Stimulated activated CD8-positive, alpha-beta memory T cell treated with anti-CD3 and anti-CD28 coated beads, Interleukin-12 subunit alpha, Interleukin-12 subunit beta, amount 100 ng/mL, for 24 hours (primary cell): ENCODE data around the gene TTC23.
"Not testable (repeated sequence)": the region's sequence is repeated elsewhere in the genome, so short reads cannot be mapped to it uniquely, and the experiment has no call there.

Experiments
- DNase-seq: peaks from one replicate; pipeline ENCODE4 v3.0.0-alpha.2; 2020; ENCODE audit errors: extremely low read depth

Gene TTC23

DNA sequence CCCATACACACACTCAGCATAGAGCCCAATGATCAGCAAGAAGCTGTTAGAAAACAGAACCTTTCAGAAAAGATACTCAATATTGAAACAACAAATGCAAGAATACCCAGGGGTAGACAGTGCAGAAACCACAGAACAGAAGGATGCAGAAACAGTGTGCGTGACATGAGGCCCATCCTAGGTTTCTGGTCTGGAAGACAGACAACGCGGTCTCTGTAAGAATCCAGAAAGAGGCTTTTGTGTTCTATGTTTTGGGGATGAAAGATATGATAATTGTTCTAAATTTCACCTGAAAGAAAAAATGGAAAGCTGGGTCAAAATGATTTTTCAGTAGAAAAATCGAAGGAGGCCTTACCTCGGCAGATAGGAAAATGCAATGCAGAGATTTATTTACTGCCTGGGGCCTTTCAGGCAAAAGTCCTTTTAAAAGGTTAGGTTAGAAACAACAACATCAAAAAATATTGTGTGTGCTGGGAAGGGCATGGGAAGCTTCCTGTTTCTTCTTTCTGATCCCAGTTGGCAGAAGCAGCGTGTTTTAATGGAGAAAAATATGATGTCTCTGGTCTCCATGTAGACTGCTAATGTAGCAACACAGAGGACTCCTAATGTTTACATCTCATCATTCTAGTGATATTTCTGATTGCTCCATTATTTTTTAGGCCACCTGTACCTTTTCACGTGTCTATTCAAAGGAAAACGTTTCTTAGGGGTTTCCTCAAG is 127.5 kb downstream of the TTC23 start:
- DNase-seq: no peak

GRCh38 chr15:99121207-99121606 is 128.2 kb downstream of the TTC23 start:
- no peak for DNase-seq

DNA sequence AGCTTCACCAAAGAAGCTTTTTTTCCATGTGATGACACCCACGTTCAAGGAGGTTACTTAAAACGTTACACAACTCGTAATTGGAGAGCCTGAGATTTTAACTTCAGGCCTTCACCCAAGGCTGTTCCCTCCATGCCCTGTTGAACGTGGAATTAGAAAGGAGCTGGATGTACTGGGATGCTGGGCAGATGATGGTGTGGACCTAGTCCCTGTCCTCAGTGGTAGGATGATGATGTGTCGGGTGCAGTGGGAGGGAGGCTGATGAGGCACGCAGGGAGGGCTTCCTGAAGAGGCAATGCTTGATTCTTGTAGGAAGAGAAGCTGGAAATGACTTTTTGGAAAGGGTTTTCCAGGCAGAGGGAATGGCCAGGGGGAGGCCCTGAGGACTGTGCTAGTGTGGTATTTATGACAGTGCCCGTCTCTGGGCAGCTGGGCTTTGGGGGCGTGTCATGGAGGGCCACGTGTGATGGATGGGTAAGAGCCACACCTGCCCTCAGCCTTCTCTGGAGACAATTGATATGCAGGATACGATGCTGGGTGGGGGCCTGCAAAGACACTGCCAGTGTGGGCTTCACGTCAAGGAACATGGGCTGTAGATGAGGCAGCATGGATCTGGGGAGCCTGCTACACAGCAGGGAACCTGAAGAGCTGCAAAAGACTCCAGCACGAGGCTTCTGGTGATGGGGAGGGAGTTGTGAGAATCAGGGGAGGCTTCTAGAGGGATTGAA is 129.2 kb downstream of the TTC23 start:
- DNase-seq: no peak

DNA sequence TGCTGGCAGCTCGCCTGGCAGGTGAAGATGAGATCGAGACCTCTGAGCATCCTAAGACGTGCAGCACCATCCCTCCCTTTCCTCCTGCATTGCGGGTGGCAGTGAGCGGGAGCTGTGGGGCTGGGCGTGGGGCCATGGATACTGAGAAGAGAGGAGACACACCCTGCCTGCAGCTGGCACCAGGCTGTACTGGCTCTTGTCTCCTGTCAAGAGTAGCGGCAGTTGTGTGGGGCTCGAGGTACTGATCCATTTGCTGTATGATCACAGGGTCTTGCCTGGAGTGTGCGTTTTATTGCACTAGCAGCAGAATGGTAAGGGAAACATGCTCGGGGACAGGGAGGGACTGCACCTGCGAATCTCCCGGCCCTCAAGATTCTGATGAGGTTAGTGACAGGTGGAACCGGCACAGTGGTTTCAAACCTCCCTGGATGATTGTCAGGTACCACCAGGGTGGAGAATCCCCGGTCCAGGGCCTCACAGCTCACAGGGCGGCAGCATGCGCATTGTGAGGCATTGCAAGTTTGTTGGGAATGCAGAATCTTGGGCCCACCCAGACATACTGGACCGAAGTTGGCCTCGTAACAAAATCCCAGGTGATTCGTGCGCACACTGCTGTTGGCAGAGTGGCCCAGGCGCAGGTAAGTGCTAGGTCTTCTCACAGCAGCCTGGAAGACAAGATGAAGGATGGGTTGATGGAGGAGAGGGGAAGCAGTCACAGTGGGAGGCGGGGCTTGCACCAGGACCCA is 130.4 kb downstream of the TTC23 start:
- no peak for DNase-seq

- no peak for DNase-seq
Observed at GRCh38 chr15:99118258-99118632, 131.1 kb downstream of the TTC23 start.

- no peak for DNase-seq
Observed at GRCh38 chr15:99117563-99118257, 131.7 kb downstream of the TTC23 start.

DNA sequence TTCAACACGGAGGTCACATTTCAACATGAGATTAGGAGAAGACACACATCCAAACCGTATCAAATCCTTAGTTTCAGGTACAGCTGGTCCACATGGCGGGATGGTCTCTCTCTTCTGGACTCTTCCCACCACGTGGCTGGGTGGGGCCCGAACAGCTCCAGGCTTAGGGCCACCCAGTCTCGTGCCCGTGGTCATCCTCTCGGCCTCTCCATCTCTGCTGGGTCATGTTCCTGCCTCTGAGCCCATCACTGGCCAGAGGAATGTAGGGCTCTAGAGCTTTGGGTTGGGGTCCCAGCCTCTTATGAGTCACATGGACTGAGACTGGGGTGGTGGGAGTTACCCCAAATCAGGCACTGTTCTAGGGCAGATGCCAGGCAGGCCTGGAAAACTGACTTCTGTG is 132.3 kb downstream of the TTC23 start:
- no peak for DNase-seq

DNA sequence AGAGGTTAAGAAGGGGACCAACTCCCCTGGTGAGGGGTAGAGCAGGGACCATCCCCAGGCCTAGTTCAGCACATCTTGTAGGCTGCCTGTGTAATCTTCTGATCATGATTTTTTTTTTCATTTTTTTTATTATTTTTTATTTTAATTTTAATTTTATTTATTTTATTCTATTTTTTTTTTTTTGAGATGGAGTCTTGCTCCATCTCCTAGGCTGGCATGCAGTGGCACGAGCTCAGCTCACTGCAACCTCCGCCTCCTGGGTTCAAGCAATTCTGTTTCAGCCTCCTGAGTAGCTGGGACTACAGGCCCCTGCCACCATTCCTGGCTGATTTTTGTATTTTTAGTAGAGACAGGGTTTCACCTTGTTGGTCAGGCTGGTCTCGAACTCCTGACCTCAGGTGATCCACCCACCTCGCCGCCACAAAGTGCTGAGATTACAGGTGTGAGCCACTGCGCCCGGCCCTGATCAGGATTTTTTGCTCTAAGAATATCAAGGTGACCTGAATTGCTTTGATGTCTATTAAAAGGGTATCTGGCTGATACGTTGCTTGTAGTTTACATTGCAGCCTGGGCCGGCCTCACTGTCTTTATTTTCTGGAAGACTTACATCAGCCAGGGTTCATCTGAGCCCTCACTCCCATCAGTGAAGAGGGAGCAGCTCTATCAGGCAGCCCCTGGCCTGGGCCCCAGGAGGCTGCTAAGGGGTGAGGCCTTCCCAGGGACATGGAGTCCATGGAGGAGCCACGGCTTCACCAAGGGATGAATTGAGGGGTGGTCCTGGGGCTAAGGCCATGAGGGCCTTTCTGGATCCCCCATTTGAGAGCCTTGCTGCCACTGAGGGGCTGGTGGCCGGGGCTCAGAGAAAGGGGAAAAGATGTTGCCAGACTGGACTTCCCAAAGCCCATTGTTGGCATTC is 133.8 kb downstream of the TTC23 start:
- DNase-seq: no peak

DNA sequence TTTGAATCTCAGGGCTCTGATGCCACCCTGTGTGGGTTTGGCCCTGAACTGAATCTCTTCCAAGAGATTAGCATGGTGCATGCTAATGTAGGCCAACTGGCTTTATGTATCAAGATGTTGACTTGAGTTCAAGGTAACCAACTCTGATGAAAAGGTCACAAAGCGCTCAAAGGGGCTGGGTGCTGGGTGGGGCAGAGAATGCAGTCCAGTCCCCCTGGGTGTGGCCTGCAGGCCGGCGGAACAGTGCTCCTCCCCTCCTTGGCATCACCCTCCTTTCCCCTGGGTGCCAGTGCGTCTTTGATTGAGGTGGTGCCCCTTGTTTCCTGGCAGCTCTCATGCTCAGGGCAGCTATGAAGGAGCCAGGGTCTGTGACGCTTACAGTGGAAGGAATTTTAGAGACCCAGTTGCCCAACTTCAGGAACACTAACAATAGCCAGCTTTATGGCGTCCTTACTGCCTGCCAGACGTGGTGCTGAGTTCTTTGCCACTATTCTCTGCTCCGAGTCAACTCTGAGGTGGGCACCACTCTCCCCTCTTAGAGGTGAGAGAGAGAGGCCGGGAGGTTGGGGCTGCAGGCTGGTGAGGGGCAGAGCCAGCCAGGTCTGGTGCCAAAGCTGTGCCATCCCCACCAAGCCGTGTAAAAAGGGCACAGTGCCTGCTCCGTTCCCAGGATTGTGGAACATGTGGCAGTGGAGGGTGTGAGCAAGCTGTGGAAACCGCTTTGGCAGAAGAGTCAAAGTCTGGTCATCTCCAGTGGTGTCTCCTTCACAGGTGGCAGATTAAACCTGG is 134.7 kb downstream of the TTC23 start:
- no peak for DNase-seq

- no peak for DNase-seq
Observed at GRCh38 chr15:99113547-99114271, 135.7 kb downstream of the TTC23 start.

DNA sequence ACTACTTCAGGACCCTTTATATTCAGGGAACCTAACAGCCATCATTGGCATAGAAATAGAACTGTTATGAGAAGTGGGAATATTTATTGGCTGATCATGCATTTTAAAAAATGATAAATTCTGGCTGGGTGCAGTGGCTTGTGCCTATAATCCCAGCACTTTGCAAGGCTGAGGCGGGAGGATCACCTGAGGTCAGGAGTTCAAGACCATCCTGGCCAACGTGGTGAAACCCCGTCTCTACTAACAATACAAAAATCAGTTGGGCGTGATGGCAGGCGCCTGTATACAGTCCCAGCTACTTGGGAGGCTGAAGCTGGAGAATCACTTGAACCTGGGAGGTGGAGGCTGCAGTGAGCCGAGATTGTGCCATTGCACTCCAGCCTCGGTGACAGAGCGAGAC is 137.7 kb downstream of the TTC23 start:
- not testable (repeated sequence) for DNase-seq

DNA sequence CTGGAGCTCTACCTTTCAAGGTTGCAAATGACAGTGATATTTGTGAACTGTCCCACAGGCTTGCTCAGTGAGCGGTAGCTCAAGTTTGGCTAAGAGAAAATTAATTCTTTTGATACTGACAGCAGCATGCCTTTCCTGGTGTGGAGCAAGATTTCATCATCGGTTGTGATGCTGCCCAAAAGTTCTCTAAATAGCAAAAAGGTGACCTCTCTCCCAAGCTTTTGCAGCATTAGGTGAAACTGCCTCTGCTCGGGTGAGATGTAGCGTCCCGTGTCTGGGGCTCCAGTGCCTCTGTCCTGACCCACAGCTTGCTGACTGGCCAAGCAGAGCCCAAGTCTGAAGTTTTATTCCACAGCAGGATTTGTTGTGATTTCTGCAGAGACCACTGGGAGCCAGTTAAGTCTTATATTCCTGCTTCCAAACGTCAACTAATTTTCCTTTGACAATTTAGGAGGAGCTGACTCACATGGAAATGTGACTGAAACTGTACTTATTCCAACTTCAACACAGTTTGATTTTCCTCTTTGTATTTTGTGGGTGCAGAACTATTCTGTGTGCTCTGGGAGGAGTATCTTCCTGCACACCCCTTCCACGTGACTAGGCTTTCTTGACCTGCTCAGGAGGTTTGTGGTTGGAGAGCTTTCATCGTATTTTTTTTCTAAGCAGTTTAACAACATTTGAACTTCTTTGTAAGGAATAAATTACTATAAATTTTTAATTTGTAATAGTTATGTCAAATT is 138.6 kb downstream of the TTC23 start:
- no peak for DNase-seq

- no peak for DNase-seq
Observed at GRCh38 chr15:99110093-99110492, 139.3 kb downstream of the TTC23 start.

- DNase-seq: no peak
Observed at GRCh38 chr15:99109555-99110021, 139.8 kb downstream of the TTC23 start.

GRCh38 chr15:99108993-99109392 is 140.4 kb downstream of the TTC23 start:
- DNase-seq: no peak

GRCh38 chr15:99106417-99107220 is 142.8 kb downstream of the TTC23 start:
- no peak for DNase-seq

DNA sequence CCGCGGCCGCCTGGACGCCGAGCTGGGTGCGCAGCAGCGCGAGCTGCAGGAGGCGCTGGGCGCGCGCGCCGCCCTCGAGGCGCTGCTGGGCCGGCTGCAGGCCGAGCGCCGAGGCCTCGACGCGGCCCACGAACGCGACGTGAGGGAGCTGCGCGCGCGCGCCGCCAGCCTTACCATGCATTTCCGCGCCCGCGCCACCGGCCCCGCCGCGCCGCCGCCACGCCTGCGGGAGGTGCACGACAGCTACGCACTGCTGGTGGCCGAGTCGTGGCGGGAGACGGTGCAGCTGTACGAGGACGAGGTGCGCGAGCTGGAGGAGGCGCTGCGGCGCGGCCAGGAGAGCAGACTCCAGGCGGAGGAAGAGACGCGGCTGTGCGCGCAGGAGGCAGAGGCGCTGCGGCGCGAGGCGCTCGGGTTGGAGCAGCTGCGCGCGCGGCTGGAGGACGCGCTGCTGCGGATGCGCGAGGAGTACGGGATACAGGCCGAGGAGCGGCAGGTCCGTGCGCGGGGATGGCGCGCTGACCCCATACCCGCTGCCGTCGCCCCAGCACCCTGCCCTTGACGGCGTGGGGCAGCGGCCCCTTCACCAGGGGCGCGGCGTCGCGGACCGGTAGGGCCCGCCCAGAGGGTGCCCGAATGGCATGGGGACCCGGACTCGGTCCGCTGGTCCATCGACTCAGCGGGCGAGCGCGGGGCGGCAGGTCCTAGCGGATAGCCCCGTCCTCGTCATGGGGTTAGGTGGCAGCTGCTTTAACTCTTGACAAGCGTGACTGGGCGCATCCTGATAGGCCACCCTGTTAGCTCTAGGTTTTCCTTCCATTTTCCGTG is 143.7 kb downstream of the TTC23 start:
- DNase-seq: no peak
